GM19099 (cell line): Measurements from ENCODE around the gene GRN.

ENCODE experiments used
- POLR2A ChIP-seq: IDR thresholded peaks from 3 replicates; pipeline ENCODE4 v1.6.1; 2011; ENCODE audit warnings: low read depth; ENCODE audit not compliant: insufficient read length; ENCODE audit errors: extremely low read depth

GRN gene

GRCh38 chr17:44362459-44362948, 17.4 kb downstream of the GRN start:
- TF ChIP-seq POLR2A = no peak

- no peak for TF ChIP-seq POLR2A
These were observed 18.0 kb downstream of the GRN start for GRCh38 chr17:44362949-44363612.

GRCh38 chr17:44363613-44364159, 18.6 kb downstream of the GRN start, which contains the start of gene FAM171A2:
FAM171A2 (minus strand) TSS chr17:44363853; CDS start chr17:44363714, 139 bp downstream.
- TF ChIP-seq POLR2A = no peak

GRCh38 chr17:44367231-44367979, 22.3 kb downstream of the GRN start:
- TF ChIP-seq POLR2A = no peak

GRCh38 chr17:44372036-44372435, 26.9 kb downstream of the GRN start:
- no peak for TF ChIP-seq POLR2A

- TF ChIP-seq POLR2A = no peak
These were observed 29.4 kb downstream of the GRN start for GRCh38 chr17:44374306-44375195.

GRCh38 chr17:44375196-44376017, 30.3 kb downstream of the GRN start:
- no peak for TF ChIP-seq POLR2A

GRCh38 chr17:44376124-44376523, 31.0 kb downstream of the GRN start:
- TF ChIP-seq POLR2A = no peak

- no peak for TF ChIP-seq POLR2A
These were observed 31.7 kb downstream of the GRN start for GRCh38 chr17:44376779-44377178.

- TF ChIP-seq POLR2A = no peak
These were observed 33.1 kb downstream of the GRN start for GRCh38 chr17:44378171-44378705.

- TF ChIP-seq POLR2A = no peak
These were observed 34.8 kb downstream of the GRN start for GRCh38 chr17:44379887-44380286.

- no peak for TF ChIP-seq POLR2A
These were observed 35.7 kb downstream of the GRN start for GRCh38 chr17:44380767-44381166.

- no peak for TF ChIP-seq POLR2A
These were observed 36.8 kb downstream of the GRN start for GRCh38 chr17:44381810-44382305.

- no peak for TF ChIP-seq POLR2A
These were observed 37.8 kb downstream of the GRN start for GRCh38 chr17:44382917-44383316.

GRCh38 chr17:44383363-44383762, 38.3 kb downstream of the GRN start:
- TF ChIP-seq POLR2A = no peak
